Immature natural killer cell (primary cell): ENCODE measurements around the gene LMOD2. TPM values are rescaled to one million over a fixed set of nuclear protein-coding genes. Genes with fewer than 3 reads are reported as not detected.

ENCODE experiments used
- DNase-seq, 3 donors: peaks; one replicate each; pipeline ENCODE4 v3.0.0; 2022; ENCODE audit warnings: mixed read lengths in 1 of 3
- H3K27ac Mint-ChIP-seq, 6 donors: one replicate each; pipeline ENCODE4 v1.8.0; 2020; ENCODE audit warnings: mixed read lengths in 6 of 6, mild to moderate bottlenecking in 5 of 6, inconsistent platforms in 4 of 6, moderate library complexity in 3 of 6
- H3K27me3 Mint-ChIP-seq, 3 donors: one replicate each; pipeline ENCODE4 v1.8.0; 2020 to 2021; ENCODE audit warnings: low read depth in 3 of 3, mild to moderate bottlenecking in 3 of 3, mixed read lengths in 3 of 3, moderate library complexity in 3 of 3, inconsistent platforms in 1 of 3
- H3K36me3 Mint-ChIP-seq, 3 donors: one replicate each; pipeline ENCODE4 v1.8.0; 2020; ENCODE audit warnings: mixed read lengths in 3 of 3, inconsistent platforms in 2 of 3, mild to moderate bottlenecking in 2 of 3
- H3K4me1 Mint-ChIP-seq, 2 donors: one replicate each; pipeline ENCODE4 v1.8.0; 2020; ENCODE audit warnings: inconsistent platforms in 2 of 2, mild to moderate bottlenecking in 2 of 2, mixed read lengths in 2 of 2, moderate library complexity in 1 of 2
- H3K4me3 Mint-ChIP-seq, 5 donors: one replicate each; pipeline ENCODE4 v1.8.0; 2020; ENCODE audit warnings: mild to moderate bottlenecking in 5 of 5, mixed read lengths in 5 of 5, inconsistent platforms in 3 of 5, moderate library complexity in 3 of 5
- H3K9me3 Mint-ChIP-seq, 6 donors: one replicate each; pipeline ENCODE4 v1.8.0; 2020; ENCODE audit warnings: mild to moderate bottlenecking in 6 of 6, mixed read lengths in 6 of 6, inconsistent platforms in 4 of 6, moderate library complexity in 3 of 6
- polyA plus RNA-seq, 3 donors: library from polyadenylated mRNA; unstranded; fragments of 300-500 nt; fragmentation: Illumina TruSeq; gene quantifications; one replicate each; pipeline ENCODE4 v1.2.3, GENCODE V29; 2021

The LMOD2 gene
- polyA plus RNA-seq, 3 donors from 2014 or later = not detected

DNA sequence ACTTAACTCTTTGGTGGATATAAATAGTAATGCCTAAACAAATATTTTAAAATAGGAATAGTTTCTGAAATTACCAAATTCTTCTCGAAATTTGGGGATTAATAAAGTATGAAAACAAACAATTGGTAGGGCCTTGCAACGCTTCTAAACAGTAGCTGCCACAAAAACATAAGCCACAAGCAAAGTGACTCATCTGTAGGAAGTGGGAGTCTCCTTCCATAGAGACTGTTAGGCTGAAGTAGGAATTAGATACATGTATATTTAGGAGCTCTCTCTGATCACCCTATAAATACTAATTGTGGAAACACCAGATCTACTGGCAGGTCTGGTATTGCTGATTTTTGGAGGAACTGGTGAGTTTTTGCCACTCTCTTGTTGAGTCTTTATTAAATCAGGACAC lies 5.7 kb upstream of the LMOD2 start:
- H3K4me3 Mint-ChIP-seq = no peak overlapping the region
- H3K36me3 Mint-ChIP-seq = no peaks in the 10 kb centered on the region
- no peak overlapping the region for H3K27ac Mint-ChIP-seq
- peaks cover 0 to 2% (median 0%) of the 10 kb centered on the region in 6 donors for H3K9me3 Mint-ChIP-seq
- peaks cover 3 to 17% (median 4%) of the 10 kb centered on the region in 3 donors for H3K27me3 Mint-ChIP-seq
- no peaks in the 10 kb centered on the region for H3K4me1 Mint-ChIP-seq
- DNase-seq = no peak

DNA sequence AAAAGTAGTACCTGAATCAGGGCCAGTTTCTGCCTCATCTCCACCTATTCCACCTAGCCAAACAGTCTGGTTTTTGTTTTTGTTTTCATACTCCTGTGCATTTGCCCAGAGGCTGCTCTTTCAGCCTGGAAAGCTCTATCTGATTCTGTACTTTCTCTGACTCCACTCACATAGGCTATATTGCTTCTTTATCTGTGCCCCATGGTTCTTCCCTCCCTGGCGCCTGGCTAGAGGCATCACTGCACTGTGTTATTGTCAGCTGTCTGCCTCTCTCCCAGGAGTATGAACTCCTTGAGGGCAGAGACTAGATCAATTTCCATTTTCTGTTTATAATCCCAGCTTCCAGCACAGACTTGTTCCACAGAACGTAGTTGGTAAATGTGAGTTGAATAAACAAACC lies 5.1 kb upstream of the LMOD2 start:
- H3K4me1 Mint-ChIP-seq = no peaks in the 10 kb centered on the region
- H3K9me3 Mint-ChIP-seq = no peaks in the 10 kb centered on the region
- no peak overlapping the region for H3K27ac Mint-ChIP-seq
- H3K27me3 Mint-ChIP-seq = peaks cover 3 to 17% (median 3%) of the 10 kb centered on the region in 3 donors
- DNase-seq = no peak
- no peaks in the 10 kb centered on the region for H3K36me3 Mint-ChIP-seq
- no peak overlapping the region for H3K4me3 Mint-ChIP-seq

DNA sequence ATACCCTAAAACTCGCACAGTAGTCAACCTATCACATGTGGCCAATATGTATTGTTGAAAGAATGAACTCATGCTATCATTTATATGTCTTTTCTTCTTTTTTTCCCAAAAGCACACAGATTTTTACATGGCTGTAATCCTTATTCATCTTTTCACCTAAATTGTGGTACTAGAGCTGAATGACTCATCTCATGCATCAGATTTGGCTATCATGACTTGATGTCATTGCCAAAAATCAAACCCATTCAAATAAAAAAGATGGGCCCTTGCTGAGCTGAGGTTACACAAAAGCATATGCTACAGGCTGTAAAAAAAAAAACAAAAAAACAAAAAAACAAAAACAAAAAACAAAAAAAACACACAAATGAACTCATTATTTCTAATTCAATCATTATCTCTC lies 3.3 kb upstream of the LMOD2 start:
- Mint-ChIP-seq H3K9me3 (no peaks in the 10 kb centered on the region), H3K36me3 (no peaks in the 10 kb centered on the region), H3K27me3 (peaks cover 3 to 21% (median 6%) of the 10 kb centered on the region in 3 donors), H3K4me3 (no peak overlapping the region), H3K27ac (no peak overlapping the region), H3K4me1 (no peaks in the 10 kb centered on the region)
- no peak for DNase-seq

DNA sequence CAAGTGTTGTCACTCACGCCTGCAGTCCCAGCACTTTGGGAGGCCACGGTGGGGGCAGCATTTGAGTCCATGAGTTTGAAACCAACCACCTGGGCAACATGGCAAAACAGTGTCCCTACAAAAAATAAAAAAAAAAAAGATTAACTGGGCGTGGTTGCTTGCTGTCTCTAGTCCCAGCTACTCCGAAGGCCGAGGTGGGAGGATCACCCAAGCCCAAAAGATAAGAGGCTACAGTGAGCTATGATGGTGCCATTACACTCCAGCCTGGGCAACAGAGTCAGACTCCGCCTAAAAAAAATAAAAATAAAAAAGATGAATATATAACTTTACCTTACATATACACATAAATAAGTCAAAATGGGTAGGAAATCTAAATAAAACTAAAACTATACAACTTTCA lies 2.5 kb upstream of the LMOD2 start:
- H3K4me1 Mint-ChIP-seq = no peaks in the 10 kb centered on the region
- no peaks in the 10 kb centered on the region for H3K9me3 Mint-ChIP-seq
- no peak for DNase-seq
- no peak overlapping the region for H3K27ac Mint-ChIP-seq
- H3K36me3 Mint-ChIP-seq = no peaks in the 10 kb centered on the region
- H3K27me3 Mint-ChIP-seq = peaks cover 3 to 16% (median 7%) of the 10 kb centered on the region in 3 donors
- H3K4me3 Mint-ChIP-seq = no peak overlapping the region

DNA sequence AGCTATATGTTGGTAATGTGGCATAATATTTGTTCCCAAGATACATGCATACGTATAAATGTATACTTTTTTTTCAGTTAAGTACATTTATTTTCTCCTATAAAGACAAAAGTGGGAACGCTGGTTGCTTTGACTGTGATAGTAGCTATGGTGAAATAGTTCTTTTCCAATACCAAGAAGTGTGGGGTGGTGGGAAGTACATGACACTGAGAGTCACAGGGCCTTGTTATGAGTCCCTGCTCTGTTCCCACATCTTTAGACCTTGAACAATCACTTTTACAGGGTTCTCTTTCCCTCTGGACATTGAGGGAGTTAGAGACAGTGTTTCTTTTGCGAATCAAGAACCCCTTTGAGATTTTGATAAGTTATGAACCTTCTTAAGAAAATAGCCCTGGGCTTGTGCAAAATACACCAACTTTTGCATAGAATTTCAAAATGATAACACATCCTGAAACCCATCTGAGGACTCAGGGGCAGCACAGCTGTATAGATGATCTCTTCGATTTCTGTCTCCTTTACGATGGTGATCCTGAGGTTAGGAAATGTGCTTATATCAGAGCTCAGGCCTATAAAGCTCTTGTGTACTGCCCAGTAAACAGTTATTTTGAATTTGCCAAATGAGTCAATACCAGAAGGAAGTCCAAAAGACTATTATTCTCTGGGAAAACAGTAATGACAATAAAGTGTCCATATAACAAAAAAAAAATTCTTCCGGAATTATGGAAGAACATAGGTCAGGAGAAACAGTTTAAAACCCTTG lies 1.1 kb downstream of the LMOD2 start:
- H3K27me3 Mint-ChIP-seq = peaks cover 0 to 12% (median 8%) of the 10 kb centered on the region in 3 donors
- no peak overlapping the region for H3K27ac Mint-ChIP-seq
- H3K4me1 Mint-ChIP-seq = no peaks in the 10 kb centered on the region
- no peaks in the 10 kb centered on the region for H3K9me3 Mint-ChIP-seq
- DNase-seq = no peak
- H3K4me3 Mint-ChIP-seq = no peak overlapping the region
- peaks cover 0 to under 1% (median 0%) of the 10 kb centered on the region in 3 donors for H3K36me3 Mint-ChIP-seq

DNA sequence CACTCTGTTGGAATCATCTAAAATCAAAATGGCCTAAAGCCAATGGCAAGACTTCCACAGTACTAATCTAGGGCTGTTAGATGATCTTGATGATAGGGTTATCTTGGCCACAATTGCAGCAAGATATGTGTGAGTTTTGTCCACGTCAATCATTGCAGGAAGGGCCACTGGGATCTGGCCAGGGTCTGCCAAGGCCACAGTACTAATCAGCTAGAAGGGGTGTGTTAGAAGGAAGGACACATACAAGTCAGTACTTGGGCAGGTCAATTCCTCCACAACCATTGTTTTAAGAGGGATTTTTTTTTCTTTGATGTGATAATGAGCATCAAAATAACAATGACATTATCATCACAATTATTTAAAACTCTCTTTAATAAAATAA lies 1.6 kb downstream of the LMOD2 start:
- no peak for DNase-seq
- Mint-ChIP-seq H3K27ac (no peak overlapping the region), H3K36me3 (peaks cover 0 to 6% (median 0%) of the 10 kb centered on the region in 3 donors), H3K4me1 (no peaks in the 10 kb centered on the region), H3K9me3 (no peaks in the 10 kb centered on the region), H3K27me3 (peaks cover 1 to 12% (median 8%) of the 10 kb centered on the region in 3 donors), H3K4me3 (no peak overlapping the region)

DNA sequence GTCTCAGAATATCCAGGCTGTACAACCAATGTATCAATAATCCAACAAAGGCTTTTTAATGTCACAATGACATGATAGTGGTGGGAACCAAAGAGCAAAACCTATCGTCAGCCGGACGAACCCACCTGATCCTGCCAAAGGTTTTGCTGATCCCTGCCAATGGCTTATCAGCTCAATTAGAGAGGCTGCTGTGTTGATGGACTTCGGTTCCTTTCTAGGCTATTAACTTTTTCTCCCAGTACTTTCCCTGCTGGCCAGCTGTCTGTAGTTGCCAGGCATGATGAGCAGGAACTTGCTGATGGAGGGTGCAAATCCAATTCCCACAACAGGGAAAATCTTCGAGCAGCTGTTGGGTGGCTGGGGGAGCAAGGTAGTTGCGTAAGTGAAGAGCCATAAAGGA lies 2.4 kb downstream of the LMOD2 start:
- no peaks in the 10 kb centered on the region for H3K4me1 Mint-ChIP-seq
- H3K4me3 Mint-ChIP-seq = no peak overlapping the region
- H3K27me3 Mint-ChIP-seq = peaks cover 1 to 12% (median 10%) of the 10 kb centered on the region in 3 donors
- DNase-seq = no peak
- no peak overlapping the region for H3K27ac Mint-ChIP-seq
- H3K36me3 Mint-ChIP-seq = peaks cover 0 to 6% (median 0%) of the 10 kb centered on the region in 3 donors
- H3K9me3 Mint-ChIP-seq = no peaks in the 10 kb centered on the region

DNA sequence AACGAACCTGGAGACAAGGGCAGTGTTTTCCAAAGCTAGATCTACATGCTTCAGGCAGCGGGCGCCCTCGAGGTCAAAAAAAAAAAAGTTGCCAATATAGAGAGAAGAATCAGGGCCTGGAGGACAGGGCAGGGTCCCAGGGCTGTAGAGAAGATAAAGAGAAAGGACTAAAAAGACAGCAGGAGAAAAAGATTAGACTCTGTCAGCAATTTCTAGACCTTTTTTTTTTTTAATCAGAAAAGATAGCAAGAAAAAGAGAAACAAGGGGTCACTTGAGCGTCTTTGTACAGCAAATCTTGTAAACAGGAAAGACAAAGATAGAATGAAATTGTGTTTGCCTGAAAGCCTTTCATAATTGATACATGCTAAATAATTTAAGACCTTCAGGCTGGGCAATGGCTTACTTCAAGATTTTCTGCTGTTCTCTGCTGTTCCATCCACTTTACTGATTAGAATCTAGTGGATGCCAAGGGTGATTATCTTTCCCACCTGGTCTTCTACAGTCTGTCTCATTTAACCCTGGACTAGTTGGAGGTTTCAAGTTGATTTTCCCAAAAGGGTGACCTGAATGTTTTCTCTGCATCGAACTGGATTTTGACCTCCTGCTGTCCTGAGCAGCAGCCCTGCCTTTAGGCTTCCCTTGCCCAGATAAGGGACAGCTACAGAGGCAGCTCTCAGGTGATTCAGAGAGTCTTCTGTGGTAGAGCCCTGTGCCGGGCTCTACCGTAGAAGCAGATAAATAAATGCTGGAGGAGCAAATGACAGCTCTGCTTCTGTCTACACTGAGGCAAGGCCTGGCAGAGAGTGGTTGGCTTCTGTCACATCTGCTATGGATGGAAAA lies 5.1 kb downstream of the LMOD2 start:
- no peaks in the 10 kb centered on the region for H3K4me1 Mint-ChIP-seq
- H3K9me3 Mint-ChIP-seq = no peaks in the 10 kb centered on the region
- H3K36me3 Mint-ChIP-seq = peaks cover 0 to 6% (median 0%) of the 10 kb centered on the region in 3 donors
- no peak overlapping the region for H3K4me3 Mint-ChIP-seq
- peaks cover 4 to 13% (median 8%) of the 10 kb centered on the region in 3 donors for H3K27me3 Mint-ChIP-seq
- DNase-seq = no peak
- no peak overlapping the region for H3K27ac Mint-ChIP-seq

DNA sequence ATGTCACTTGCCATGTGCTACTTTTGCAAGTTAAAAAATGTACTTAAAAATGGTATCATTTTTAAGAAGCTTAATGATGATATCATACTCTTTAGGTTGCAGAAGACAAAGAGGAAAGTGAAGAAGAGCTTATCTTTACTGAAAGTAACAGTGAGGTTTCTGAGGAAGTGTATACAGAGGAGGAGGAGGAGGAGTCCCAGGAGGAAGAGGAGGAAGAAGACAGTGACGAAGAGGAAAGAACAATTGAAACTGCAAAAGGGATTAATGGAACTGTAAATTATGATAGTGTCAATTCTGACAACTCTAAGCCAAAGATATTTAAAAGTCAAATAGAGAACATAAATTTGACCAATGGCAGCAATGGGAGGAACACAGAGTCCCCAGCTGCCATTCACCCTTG lies 6.1 kb downstream of the LMOD2 start:
- Mint-ChIP-seq H3K27me3 (peaks cover 4 to 10% (median 8%) of the 10 kb centered on the region in 3 donors), H3K4me1 (no peaks in the 10 kb centered on the region), H3K9me3 (no peaks in the 10 kb centered on the region), H3K27ac (no peak overlapping the region), H3K4me3 (no peak overlapping the region), H3K36me3 (peaks cover 0 to 6% (median 0%) of the 10 kb centered on the region in 3 donors)
- DNase-seq = no peak

DNA sequence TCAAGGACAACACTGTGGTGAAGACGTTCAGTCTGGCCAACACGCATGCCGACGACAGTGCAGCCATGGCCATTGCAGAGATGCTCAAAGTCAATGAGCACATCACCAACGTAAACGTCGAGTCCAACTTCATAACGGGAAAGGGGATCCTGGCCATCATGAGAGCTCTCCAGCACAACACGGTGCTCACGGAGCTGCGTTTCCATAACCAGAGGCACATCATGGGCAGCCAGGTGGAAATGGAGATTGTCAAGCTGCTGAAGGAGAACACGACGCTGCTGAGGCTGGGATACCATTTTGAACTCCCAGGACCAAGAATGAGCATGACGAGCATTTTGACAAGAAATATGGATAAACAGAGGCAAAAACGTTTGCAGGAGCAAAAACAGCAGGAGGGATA lies 6.6 kb downstream of the LMOD2 start:
- peaks cover 4 to 10% (median 8%) of the 10 kb centered on the region in 3 donors for H3K27me3 Mint-ChIP-seq
- H3K4me1 Mint-ChIP-seq = no peaks in the 10 kb centered on the region
- DNase-seq = no peak
- no peak overlapping the region for H3K4me3 Mint-ChIP-seq
- H3K36me3 Mint-ChIP-seq = peaks cover 0 to 6% (median 0%) of the 10 kb centered on the region in 3 donors
- H3K9me3 Mint-ChIP-seq = no peaks in the 10 kb centered on the region
- no peak overlapping the region for H3K27ac Mint-ChIP-seq

DNA sequence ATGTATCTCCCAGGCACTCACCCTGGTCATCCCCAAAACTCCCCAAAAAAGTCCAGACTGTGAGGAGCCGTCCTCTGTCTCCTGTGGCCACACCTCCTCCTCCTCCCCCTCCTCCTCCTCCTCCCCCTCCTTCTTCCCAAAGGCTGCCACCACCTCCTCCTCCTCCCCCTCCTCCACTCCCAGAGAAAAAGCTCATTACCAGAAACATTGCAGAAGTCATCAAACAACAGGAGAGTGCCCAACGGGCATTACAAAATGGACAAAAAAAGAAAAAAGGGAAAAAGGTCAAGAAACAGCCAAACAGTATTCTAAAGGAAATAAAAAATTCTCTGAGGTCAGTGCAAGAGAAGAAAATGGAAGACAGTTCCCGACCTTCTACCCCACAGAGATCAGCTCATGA lies 7.1 kb downstream of the LMOD2 start:
- Mint-ChIP-seq H3K36me3 (peaks cover 0 to 6% (median 0%) of the 10 kb centered on the region in 3 donors), H3K9me3 (no peaks in the 10 kb centered on the region), H3K27me3 (peaks cover 4 to 10% (median 8%) of the 10 kb centered on the region in 3 donors), H3K4me3 (no peak overlapping the region), H3K4me1 (no peaks in the 10 kb centered on the region), H3K27ac (no peak overlapping the region)
- DNase-seq = no peak

DNA sequence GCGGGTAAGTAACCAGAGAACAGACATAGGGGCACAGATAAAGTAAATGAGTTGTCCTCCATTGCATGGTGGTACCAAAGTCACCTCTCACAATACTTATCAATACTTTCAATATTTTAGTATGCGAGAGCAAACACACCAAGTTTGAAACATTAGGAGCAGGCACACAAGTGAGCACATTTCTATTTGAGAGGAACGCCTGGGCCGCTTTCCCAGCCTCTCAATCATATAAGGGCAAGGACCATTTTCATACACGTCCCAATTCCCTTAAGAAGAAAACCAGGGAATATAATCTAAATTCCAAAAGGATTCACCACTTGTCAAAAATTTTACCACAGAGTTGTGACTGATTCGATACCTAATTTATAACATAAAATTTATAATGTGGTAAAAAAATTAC lies 7.5 kb downstream of the LMOD2 start:
- Mint-ChIP-seq H3K27me3 (peaks cover 4 to 10% (median 6%) of the 10 kb centered on the region in 3 donors), H3K36me3 (peaks cover 0 to 6% (median 0%) of the 10 kb centered on the region in 3 donors), H3K4me3 (no peak overlapping the region), H3K27ac (no peak overlapping the region), H3K4me1 (no peaks in the 10 kb centered on the region), H3K9me3 (no peaks in the 10 kb centered on the region)
- DNase-seq = no peak

DNA sequence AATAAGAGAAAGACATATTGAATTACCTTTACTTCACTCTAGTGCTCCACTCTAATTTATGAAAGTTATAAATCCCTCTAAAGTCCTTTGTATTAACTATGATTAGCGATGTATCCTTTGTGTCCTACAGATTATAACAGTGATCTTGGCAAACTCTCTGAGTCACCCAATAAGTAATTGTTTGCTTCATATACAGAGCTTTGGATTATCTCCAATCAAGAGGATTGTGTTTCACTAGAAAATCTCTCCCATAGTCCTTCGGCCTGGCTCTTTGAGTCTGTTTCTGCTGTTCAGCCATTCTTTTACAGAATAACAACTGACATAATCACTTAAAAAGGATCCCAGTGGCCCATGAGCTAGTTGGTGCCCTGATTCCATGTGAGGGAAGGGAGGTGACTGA lies 9.5 kb downstream of the LMOD2 start:
- H3K4me1 Mint-ChIP-seq = no peaks in the 10 kb centered on the region
- peaks cover 4 to 5% (median 4%) of the 10 kb centered on the region in 3 donors for H3K27me3 Mint-ChIP-seq
- DNase-seq = no peak
- no peak overlapping the region for H3K27ac Mint-ChIP-seq
- peaks cover 0 to 11% (median 0%) of the 10 kb centered on the region in 3 donors for H3K36me3 Mint-ChIP-seq
- no peak overlapping the region for H3K4me3 Mint-ChIP-seq
- no peaks in the 10 kb centered on the region for H3K9me3 Mint-ChIP-seq

DNA sequence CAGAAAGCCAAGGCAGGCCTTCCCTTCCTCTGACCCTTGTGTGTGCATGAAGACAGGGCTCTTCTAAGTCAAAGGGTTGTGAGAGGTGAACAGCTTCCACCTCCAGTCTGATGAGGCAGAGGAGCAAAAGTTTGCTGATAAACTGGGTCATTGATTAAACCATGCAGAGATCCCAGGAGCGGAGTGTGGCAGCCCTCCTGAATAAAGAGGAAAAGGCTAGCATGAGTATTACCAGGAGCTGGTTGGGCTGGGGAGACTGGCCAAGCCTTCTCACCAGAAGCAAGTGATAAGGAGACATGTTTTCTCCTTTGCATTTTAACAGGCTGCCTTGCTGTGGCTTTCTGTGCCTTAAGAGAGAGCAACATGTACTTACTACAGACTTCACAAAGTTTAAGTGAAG lies 10.2 kb downstream of the LMOD2 start:
- no peak overlapping the region for H3K4me3 Mint-ChIP-seq
- H3K4me1 Mint-ChIP-seq = no peaks in the 10 kb centered on the region
- H3K27me3 Mint-ChIP-seq = peaks cover 1 to 5% (median 4%) of the 10 kb centered on the region in 3 donors
- no peak for DNase-seq
- H3K36me3 Mint-ChIP-seq = peaks cover 0 to 11% (median 0%) of the 10 kb centered on the region in 3 donors
- H3K27ac Mint-ChIP-seq = no peak overlapping the region
- peaks cover 0 to 1% (median 0%) of the 10 kb centered on the region in 6 donors for H3K9me3 Mint-ChIP-seq
